A549 (cell line): ENCODE results near the gene HDDC3. TPM values are rescaled to one million over a fixed set of nuclear protein-coding genes. Genes with fewer than 3 reads are reported as not detected.

Experiments used
- ATAC-seq, 2 experiments: fragments of 200-7000 bp in 1 of 2; fragments of >200 bp in 1 of 2; cut with Nextera tagmentation in 1 of 2; cut with Tn5 transposase in 1 of 2; 3 replicates each; pipeline versions ENCODE4 v1.8.0 to v1.9.1; 2018 to 2020; ENCODE audit warnings: mild to moderate bottlenecking in 1 of 2, moderate library complexity in 1 of 2
- CTCF ChIA-PET: fragments of 300-600 bp; sonication (Branson Sonifier 250); formaldehyde crosslinking; extraction: SDS; loops from one replicate; lab custom pipeline; 2021; ENCODE audit warnings: antibody characterized with exemption, inconsistent platforms; lab: Yijun Ruan, JAX
- POLR2A ChIA-PET: fragments of 350-600 bp; formaldehyde crosslinking; extraction: SDS; loops from one replicate; lab custom pipeline; 2021; ENCODE audit warnings: antibody characterized with exemption, inconsistent platforms; lab: Yijun Ruan, JAX
- DNase-seq, 2 experiments: peaks; one replicate each; pipeline versions ENCODE4 v3.0.0 to v3.0.0-alpha.2; 2011 to 2016; ENCODE audit warnings: low read depth in 1 of 2, low spot score in 1 of 2
- FAIRE-seq: peaks from 2 replicates; lab custom pipeline; 2011; peaks lifted over from hg19 to GRCh38; lab: Jason Lieb, UNC
- H3K27ac ChIP-seq, 2 experiments: fragments of >200 bp; sonication (Bioruptor Twin); formaldehyde crosslinking; 3 replicates each; pipeline ENCODE4 v1.5.1; 2016 to 2017
- H3K4me1 ChIP-seq: fragments of >200 bp; sonication (Bioruptor Twin); formaldehyde crosslinking; 3 replicates; pipeline ENCODE4 v1.6.1; 2016
- H3K4me2 ChIP-seq: fragments of >200 bp; sonication (Bioruptor Twin); formaldehyde crosslinking; 3 replicates; pipeline ENCODE4 v1.6.1; 2016
- H3K4me3 ChIP-seq: fragments of >200 bp; sonication (Bioruptor Twin); formaldehyde crosslinking; 3 replicates; pipeline ENCODE4 v1.5.1; 2016
- H3K9me3 ChIP-seq: fragments of >200 bp; sonication (Bioruptor Twin); formaldehyde crosslinking; 3 replicates; pipeline ENCODE4 v1.6.1; 2016
- BCL3 ChIP-seq: fragments of >200 bp; sonication (Bioruptor Twin); formaldehyde crosslinking; IDR thresholded peaks from 3 replicates; pipeline ENCODE4 v1.6.1; 2016
- CHD4 ChIP-seq: fragments of 200-600 bp; sonication (generic); IDR thresholded peaks from 2 replicates; pipeline ENCODE4 v1.6.1; 2016; ENCODE audit warnings: antibody characterized with exemption, mild to moderate bottlenecking, borderline replicate concordance
- ELK1 ChIP-seq: fragments of 150-350 bp; IDR thresholded peaks from 2 replicates; pipeline ENCODE4 v1.6.1; 2014; ENCODE audit warnings: low read depth, mild to moderate bottlenecking, low read length
- ESRRA ChIP-seq: fragments of 150-350 bp; IDR thresholded peaks from 2 replicates; pipeline ENCODE4 v1.6.1; 2014; ENCODE audit warnings: mild to moderate bottlenecking, low read length, borderline replicate concordance
- FOXS1 ChIP-seq: fragments of 250-450 bp; sonication (Bioruptor Pico); IDR thresholded peaks from 2 replicates; pipeline ENCODE4 v1.5.0; 2020; ENCODE audit warnings: mild to moderate bottlenecking, moderate library complexity
- HEYL ChIP-seq: fragments of 250-450 bp; sonication (Bioruptor Pico); IDR thresholded peaks from 2 replicates; pipeline ENCODE4 v1.8.0; 2021; ENCODE audit warnings: mild to moderate bottlenecking, moderate library complexity
- JUNB ChIP-seq: fragments of >200 bp; sonication (Bioruptor Twin); formaldehyde crosslinking; IDR thresholded peaks from 2 replicates; pipeline ENCODE4 v1.6.1; 2016
- MAFK ChIP-seq: fragments of 450-650 bp; IDR thresholded peaks from 2 replicates; pipeline ENCODE4 v1.6.1; 2014; ENCODE audit not compliant: partially characterized antibody
- MAZ ChIP-seq: fragments of 150-350 bp; IDR thresholded peaks from 2 replicates; pipeline ENCODE4 v1.6.1; 2014; ENCODE audit warnings: antibody characterized with exemption, low read depth, low read length, borderline replicate concordance
- POLR2A ChIP-seq: IDR thresholded peaks from 2 replicates; pipeline ENCODE4 v1.6.1; 2012; ENCODE audit warnings: mild to moderate bottlenecking, low read length
- POLR2AphosphoS2 ChIP-seq: conservative IDR thresholded peaks from 2 replicates; pipeline ENCODE4 v1.6.1; 2012; ENCODE audit warnings: low read length, improper control_type of control experiment, inconsistent platforms
- TFCP2L1 ChIP-seq: fragments of 250-450 bp; sonication (Bioruptor Pico); IDR thresholded peaks from 2 replicates; pipeline ENCODE4 v1.5.0; 2021; ENCODE audit warnings: mild to moderate bottlenecking
- ZFP36 ChIP-seq: fragments of 450-650 bp; IDR thresholded peaks from 2 replicates; pipeline ENCODE4 v1.6.1; 2014; ENCODE audit warnings: borderline replicate concordance; ENCODE audit not compliant: partially characterized antibody
- ZNF302 ChIP-seq: fragments of 250-450 bp; sonication (Bioruptor Pico); IDR thresholded peaks from 2 replicates; pipeline ENCODE4 v1.9.0; 2021; ENCODE audit warnings: inconsistent platforms, mild to moderate bottlenecking, moderate library complexity
- ZSCAN20 ChIP-seq: fragments of 250-450 bp; sonication (Bioruptor Pico); IDR thresholded peaks from 2 replicates; pipeline ENCODE4 v1.8.0; 2022; ENCODE audit warnings: mild to moderate bottlenecking, moderate library complexity
- WGBS: methylation state at CpG from one replicate; pipeline ENCODE4 v1.1.6; 2017; ENCODE audit errors: missing lambda C conversion rate; 5-methylcytosine and 5-hydroxymethylcytosine counted together
- polyA plus RNA-seq, 4 experiments: library from polyadenylated mRNA; depleted of rRNA in 3 of 4; stranded (reverse); fragments of >200 nt; fragmentation: RNase III in 1 of 4; extraction: RNeasy Plus Mini Kit Qiagen cat#74134 plus additional on column Dnase treatment in 1 of 4; gene quantifications; 2 replicates in 3 of 4; 3 replicates in 1 of 4; pipeline ENCODE4 v1.2.3, GENCODE V29; 2011 to 2017
- TF ChIP-seq, protein P1 (sequence below): fragments of 200-600 bp; sonication (generic); IDR thresholded peaks from 2 replicates; pipeline ENCODE4 v1.6.1; 2016; ENCODE audit warnings: antibody characterized with exemption, mild to moderate bottlenecking, moderate library complexity
- TF ChIP-seq, protein P2 (sequence below): IDR thresholded peaks from 2 replicates; pipeline ENCODE4 v1.6.1; 2012

Gene HDDC3
- polyA plus RNA-seq, 2 of the 4 experiments (the other 2 are of a cell fraction): 26.1 to 31.9 TPM

GRCh38 chr15:90883526-90883975, 48.8 kb downstream of the HDDC3 start:
- POLR2A ChIA-PET: no interaction called here

GRCh38 chr15:90882781-90883525, 49.4 kb downstream of the HDDC3 start:
- no peaks in the 10 kb centered on the region for H3K4me1 ChIP-seq
- no peak for TF ChIP-seq POLR2A
- no peak for TF ChIP-seq FOXS1 (CRISPR knock-in tag)
- no peak for TF ChIP-seq ELK1
- no peak for TF ChIP-seq JUNB
- ATAC-seq: no peak
- no peaks in the 10 kb centered on the region for H3K9me3 ChIP-seq
- no peak for FAIRE-seq
- H3K4me2 ChIP-seq: no peak overlapping the region
- 0 out of 6 replicates have a peak overlapping the region, but pooled peaks of 1 of the 2 experiments have one; percentile 15 for H3K27ac ChIP-seq
- no peak for DNase-seq
- POLR2A ChIA-PET: no interaction called here
- CTCF ChIA-PET: interaction anchor here (0.6 to 10.9 kb wide), 10 partner anchors 12 to 976 kb away, joined by 3 to 265 read pairs (median 17); partner anchors contain the start of genes HDDC3 and UNC45A
- WGBS: 88% methylated on average over 13 of the region's 13 CpGs
- no peak overlapping the region for H3K4me3 ChIP-seq

More at GRCh38 chr15:90883526-90883975, 48.8 kb downstream of the HDDC3 start:
- Histone ChIP-seq H3K4me1 (no peaks in the 10 kb centered on the region), H3K27ac (peak overlapping the region in 1 of 2 experiments; percentile 15; a peak in 1 of 6 replicates), H3K4me3 (no peak overlapping the region)
- no peak; a peak in 1 of 6 replicates for ATAC-seq
- 80% methylated on average over 7 of the region's 7 CpGs for WGBS
- TF ChIP-seq ZNF302 (CRISPR knock-in tag) (no peak), ZSCAN20 (no peak), ZFP36 (no peak), TFCP2L1 (CRISPR knock-in tag) (no peak), MAFK (no peak), BCL3 (no peak), HEYL (no peak), POLR2AphosphoS2 (no peak), ESRRA (no peak), MAZ (no peak), CHD4 (no peak)
- TF ChIP-seq, protein P1, sequence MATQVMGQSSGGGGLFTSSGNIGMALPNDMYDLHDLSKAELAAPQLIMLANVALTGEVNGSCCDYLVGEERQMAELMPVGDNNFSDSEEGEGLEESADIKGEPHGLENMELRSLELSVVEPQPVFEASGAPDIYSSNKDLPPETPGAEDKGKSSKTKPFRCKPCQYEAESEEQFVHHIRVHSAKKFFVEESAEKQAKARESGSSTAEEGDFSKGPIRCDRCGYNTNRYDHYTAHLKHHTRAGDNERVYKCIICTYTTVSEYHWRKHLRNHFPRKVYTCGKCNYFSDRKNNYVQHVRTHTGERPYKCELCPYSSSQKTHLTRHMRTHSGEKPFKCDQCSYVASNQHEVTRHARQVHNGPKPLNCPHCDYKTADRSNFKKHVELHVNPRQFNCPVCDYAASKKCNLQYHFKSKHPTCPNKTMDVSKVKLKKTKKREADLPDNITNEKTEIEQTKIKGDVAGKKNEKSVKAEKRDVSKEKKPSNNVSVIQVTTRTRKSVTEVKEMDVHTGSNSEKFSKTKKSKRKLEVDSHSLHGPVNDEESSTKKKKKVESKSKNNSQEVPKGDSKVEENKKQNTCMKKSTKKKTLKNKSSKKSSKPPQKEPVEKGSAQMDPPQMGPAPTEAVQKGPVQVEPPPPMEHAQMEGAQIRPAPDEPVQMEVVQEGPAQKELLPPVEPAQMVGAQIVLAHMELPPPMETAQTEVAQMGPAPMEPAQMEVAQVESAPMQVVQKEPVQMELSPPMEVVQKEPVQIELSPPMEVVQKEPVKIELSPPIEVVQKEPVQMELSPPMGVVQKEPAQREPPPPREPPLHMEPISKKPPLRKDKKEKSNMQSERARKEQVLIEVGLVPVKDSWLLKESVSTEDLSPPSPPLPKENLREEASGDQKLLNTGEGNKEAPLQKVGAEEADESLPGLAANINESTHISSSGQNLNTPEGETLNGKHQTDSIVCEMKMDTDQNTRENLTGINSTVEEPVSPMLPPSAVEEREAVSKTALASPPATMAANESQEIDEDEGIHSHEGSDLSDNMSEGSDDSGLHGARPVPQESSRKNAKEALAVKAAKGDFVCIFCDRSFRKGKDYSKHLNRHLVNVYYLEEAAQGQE: no peak
- TF ChIP-seq, protein P2, sequence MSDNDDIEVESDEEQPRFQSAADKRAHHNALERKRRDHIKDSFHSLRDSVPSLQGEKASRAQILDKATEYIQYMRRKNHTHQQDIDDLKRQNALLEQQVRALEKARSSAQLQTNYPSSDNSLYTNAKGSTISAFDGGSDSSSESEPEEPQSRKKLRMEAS: no peak
- TF ChIP-seq, all 56 proteins: peak for 0
- no peak for FAIRE-seq
- Histone ChIP-seq H3K9me3 (no peaks in the 10 kb centered on the region), H3K4me2 (no peak overlapping the region)
- DNase-seq: no peak
- CTCF ChIA-PET: interaction anchor here (1.2 to 10.9 kb wide), 7 partner anchors 11 to 243 kb away, joined by 5 to 265 read pairs (median 58); partner anchors contain the start of genes BLM, HDDC3 and UNC45A
